Suprapubic skin (tissue), 3 donors: Measurements from ENCODE around the gene OSGEPL1.

Experiments
- CTCF ChIP-seq, 2 donors: fragments of 200-600 bp in 1 of 2; fragments of 450-650 bp in 1 of 2; sonication (generic) in 1 of 2; IDR thresholded peaks; one replicate each; pipeline ENCODE4 v1.5.1; 2016 to 2019; ENCODE audit warnings: antibody characterized with exemption in 2 of 2, mild to moderate bottlenecking in 1 of 2, moderate library complexity in 1 of 2
- POLR2AphosphoS5 ChIP-seq, 3 donors: sonication (generic); formaldehyde crosslinking; IDR thresholded peaks; one replicate each; pipeline ENCODE4 v1.6.1; 2017; ENCODE audit warnings: antibody characterized with exemption in 3 of 3

- TF ChIP-seq POLR2AphosphoS5 (IDR thresholded peaks at IDR 0.05) (no peak), CTCF (IDR thresholded peaks at IDR 0.05) (no peak)
These were observed 35.7 kb downstream of the OSGEPL1 start for GRCh38 chr2:189726849-189727248.
